ENCODE data around the gene PADI2.

PADI2 gene

DNA sequence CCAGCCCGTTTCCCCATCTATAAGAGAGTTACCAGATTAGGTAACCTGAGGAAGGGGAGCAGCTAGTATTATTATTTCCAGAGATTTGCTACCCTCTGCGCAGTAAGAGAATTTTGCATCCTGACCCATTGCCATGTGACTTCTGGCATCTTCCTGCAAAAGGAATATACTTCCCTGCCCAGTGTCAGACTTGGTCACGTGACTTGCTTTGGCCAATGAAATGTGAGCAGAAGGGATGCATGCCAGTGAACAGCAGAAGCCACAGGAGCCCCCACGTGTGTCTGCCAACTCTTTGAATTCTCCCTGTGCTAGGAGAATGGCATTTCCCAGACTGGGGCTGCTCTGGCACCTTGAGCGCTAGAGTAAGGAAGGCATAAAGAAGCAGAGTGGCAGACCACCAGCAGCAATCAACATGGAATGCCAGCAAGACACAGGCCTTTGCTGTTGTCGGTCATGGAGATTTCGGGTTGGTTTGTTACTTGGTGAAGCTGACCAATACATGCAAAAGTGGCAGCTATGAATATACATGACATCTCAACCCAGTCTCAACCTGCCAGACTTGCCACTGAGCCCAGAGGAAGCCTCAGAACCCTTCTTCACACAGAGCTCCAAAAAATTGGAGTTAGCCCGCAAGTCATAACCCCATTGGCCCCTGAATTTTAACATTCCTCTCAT, 39.0 kb downstream of the PADI2 start:
- CTCF ChIA-PET, result no interaction called here
- TF ChIP-seq, protein P1, sequence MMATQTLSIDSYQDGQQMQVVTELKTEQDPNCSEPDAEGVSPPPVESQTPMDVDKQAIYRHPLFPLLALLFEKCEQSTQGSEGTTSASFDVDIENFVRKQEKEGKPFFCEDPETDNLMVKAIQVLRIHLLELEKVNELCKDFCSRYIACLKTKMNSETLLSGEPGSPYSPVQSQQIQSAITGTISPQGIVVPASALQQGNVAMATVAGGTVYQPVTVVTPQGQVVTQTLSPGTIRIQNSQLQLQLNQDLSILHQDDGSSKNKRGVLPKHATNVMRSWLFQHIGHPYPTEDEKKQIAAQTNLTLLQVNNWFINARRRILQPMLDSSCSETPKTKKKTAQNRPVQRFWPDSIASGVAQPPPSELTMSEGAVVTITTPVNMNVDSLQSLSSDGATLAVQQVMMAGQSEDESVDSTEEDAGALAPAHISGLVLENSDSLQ (IDR thresholded peaks at IDR 0.05), result no peak
- TF ChIP-seq ZNF384 (IDR thresholded peaks at IDR 0.05) (no peak), ELF4 (IDR thresholded peaks at IDR 0.05) (no peak), FOXA1 (IDR thresholded peaks at IDR 0.05) (no peak), CTBP1 (IDR thresholded peaks at IDR 0.05; ENCODE audit: borderline replicate concordance) (no peak), LEF1 (IDR thresholded peaks at IDR 0.05; ENCODE audit: borderline replicate concordance) (no peak)
- no peak for DNase-seq (ENCODE audit: extremely low spot score)
- POLR2A ChIA-PET, result no interaction called here

DNA sequence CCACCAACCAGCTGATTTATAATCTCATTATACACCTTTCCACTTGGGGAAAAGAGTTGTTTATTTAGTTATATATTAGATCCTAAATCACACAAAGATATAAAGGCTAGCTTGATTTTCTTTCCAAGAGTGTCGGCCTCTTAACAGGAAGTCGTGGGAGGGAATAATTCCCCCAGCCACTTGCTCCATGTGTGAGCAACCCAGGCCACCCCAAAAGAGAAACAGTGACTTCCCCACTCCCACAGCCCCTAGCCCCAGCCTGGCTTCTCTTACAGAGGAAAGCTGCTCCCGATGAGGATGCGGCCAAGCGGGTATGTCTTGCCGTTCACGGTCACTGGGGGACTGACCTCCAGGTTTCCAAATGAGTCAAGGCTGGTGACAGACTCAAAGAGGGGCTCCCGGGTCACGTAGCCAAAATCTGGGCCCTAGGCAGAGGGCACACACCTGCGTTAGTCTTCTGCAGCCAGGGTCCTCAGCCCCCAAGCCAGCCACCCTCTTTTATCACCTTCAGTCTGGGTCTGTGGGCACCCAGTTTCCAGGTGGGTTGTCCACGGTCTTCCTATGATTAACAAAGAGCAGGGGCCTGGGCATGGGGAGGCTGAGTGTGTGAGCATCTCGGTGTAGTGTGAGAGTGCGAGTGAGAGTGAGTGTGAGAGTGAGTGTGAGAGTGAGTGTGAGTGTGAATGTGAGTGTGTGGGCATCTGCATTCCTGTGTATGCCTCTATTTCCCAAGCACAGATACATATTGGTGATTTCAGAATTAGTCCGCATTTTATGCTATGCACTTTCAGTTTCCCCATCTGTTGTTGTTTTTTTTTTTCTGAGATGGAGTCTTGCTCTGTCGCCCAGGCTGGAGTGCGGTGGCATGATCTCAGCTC, 40.0 kb downstream of the PADI2 start:
- no peak for DNase-seq (ENCODE audit: extremely low spot score)
- CTCF ChIA-PET, result no interaction called here
- no peak for TF ChIP-seq BHLHE40 (IDR thresholded peaks at IDR 0.05; ENCODE audit: borderline replicate concordance)
- TF ChIP-seq FOXM1 (IDR thresholded peaks at IDR 0.05; ENCODE audit: borderline replicate concordance), result no peak
- POLR2A ChIA-PET, result no interaction called here

- TF ChIP-seq BHLHE40 (IDR thresholded peaks at IDR 0.05; ENCODE audit: borderline replicate concordance), result no peak
- TF ChIP-seq FOXM1 (IDR thresholded peaks at IDR 0.05; ENCODE audit: borderline replicate concordance), result 0 out of 2 replicates have a peak, but pooled peaks have one; percentile 7
- no peak for TF ChIP-seq FOXA1 (IDR thresholded peaks at IDR 0.05)
- POLR2A ChIA-PET, result interaction anchor here (0.7 kb wide), 1 partner anchor 11 kb away, joined by 3 read pairs; no protein-coding TSS in a partner anchor
- peak; percentile 70 for DNase-seq (ENCODE audit: extremely low spot score)
- CTCF ChIA-PET, result interaction anchor here (0.5 to 1.1 kb wide), 7 partner anchors 8 to 176 kb away, joined by 3 to 5 read pairs (median 3); no protein-coding TSS in a partner anchor
These were observed 43.6 kb downstream of the PADI2 start for GRCh38 chr1:17075470-17076255.

DNA sequence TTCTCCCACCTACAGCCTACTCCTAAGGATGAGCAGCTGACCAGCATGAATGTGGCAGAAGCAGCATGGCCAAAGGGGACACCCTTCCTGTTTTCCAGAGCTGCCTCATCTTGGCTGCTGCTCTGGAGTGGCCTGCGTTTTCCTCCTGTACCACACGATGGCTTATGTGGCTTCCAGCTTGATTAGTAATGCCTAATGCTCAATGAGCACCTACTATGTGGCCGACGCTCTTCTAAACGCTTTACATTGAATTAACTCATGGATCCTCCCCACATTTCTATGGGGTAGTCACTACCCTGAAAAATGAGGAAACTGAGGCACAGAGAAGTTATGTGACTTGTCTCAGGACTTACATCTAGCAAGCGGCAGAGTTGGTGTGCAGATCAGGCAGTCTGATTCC, 47.5 kb downstream of the PADI2 start:
- TF ChIP-seq CTBP1 (IDR thresholded peaks at IDR 0.05; ENCODE audit: borderline replicate concordance) (no peak), NFRKB (IDR thresholded peaks at IDR 0.05) (no peak), TARDBP (IDR thresholded peaks at IDR 0.05) (no peak)
- ChIA-PET POLR2A (no interaction called here), CTCF (no interaction called here)
- no peak for DNase-seq (ENCODE audit: extremely low spot score)

DNA sequence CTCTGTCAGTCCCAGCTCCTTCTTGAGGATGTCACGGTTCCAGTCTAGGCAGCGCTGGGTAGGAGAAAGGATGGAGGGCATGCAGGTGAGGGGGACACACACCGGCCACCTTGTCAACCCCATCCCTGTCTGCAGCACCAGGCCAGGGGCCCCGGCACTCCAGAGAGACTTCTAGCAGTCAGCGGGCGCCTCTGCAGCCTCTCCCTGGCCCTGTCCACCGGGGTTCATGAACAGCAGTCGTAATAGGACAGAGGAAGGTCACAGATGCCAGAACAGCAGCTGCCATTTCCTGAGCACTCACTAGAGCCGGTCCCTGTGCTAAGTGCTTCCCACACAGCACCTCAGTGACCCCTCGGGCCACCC, 49.1 kb downstream of the PADI2 start:
- ChIA-PET CTCF (no interaction called here), POLR2A (no interaction called here)
- no peak for DNase-seq (ENCODE audit: extremely low spot score)
- TF ChIP-seq FOXM1 (IDR thresholded peaks at IDR 0.05; ENCODE audit: borderline replicate concordance), result no peak
- TF ChIP-seq, protein P1 (IDR thresholded peaks at IDR 0.05), result no peak
- TF ChIP-seq FOXA1 (IDR thresholded peaks at IDR 0.05), result no peak
- no peak for TF ChIP-seq L3MBTL2 (conservative IDR thresholded peaks at IDR 0.05)
- TF ChIP-seq ARNT (IDR thresholded peaks at IDR 0.05), result no peak
- no peak for TF ChIP-seq ELF4 (IDR thresholded peaks at IDR 0.05)
- no peak for TF ChIP-seq NFRKB (IDR thresholded peaks at IDR 0.05)

GRCh38 chr1:17069452-17070162, 49.6 kb downstream of the PADI2 start:
- no peak for DNase-seq (ENCODE audit: extremely low spot score)
- ChIA-PET POLR2A (no interaction called here), CTCF (no interaction called here)
- TF ChIP-seq ELF4 (IDR thresholded peaks at IDR 0.05) (no peak), ZNF384 (IDR thresholded peaks at IDR 0.05) (no peak), FOXK2 (IDR thresholded peaks at IDR 0.05) (no peak), FOXA1 (IDR thresholded peaks at IDR 0.05) (no peak), SP1 (IDR thresholded peaks at IDR 0.05) (no peak), ARNT (IDR thresholded peaks at IDR 0.05) (no peak), FOXM1 (IDR thresholded peaks at IDR 0.05; ENCODE audit: borderline replicate concordance) (no peak), BHLHE40 (IDR thresholded peaks at IDR 0.05; ENCODE audit: borderline replicate concordance) (no peak), LEF1 (IDR thresholded peaks at IDR 0.05; ENCODE audit: borderline replicate concordance) (no peak), TARDBP (IDR thresholded peaks at IDR 0.05) (no peak), SUZ12 (IDR thresholded peaks at IDR 0.05) (no peak), NFRKB (IDR thresholded peaks at IDR 0.05) (no peak)

GRCh38 chr1:17068789-17069188, 50.5 kb downstream of the PADI2 start:
- ChIA-PET POLR2A (no interaction called here), CTCF (no interaction called here)
- no peak for DNase-seq (ENCODE audit: extremely low spot score)
- TF ChIP-seq LEF1 (IDR thresholded peaks at IDR 0.05; ENCODE audit: borderline replicate concordance) (no peak), FOXM1 (IDR thresholded peaks at IDR 0.05; ENCODE audit: borderline replicate concordance) (no peak), ELF4 (IDR thresholded peaks at IDR 0.05) (no peak), TARDBP (IDR thresholded peaks at IDR 0.05) (no peak), ZNF384 (IDR thresholded peaks at IDR 0.05) (no peak), NFRKB (IDR thresholded peaks at IDR 0.05) (no peak), ARNT (IDR thresholded peaks at IDR 0.05) (no peak), SP1 (IDR thresholded peaks at IDR 0.05) (no peak), BHLHE40 (IDR thresholded peaks at IDR 0.05; ENCODE audit: borderline replicate concordance) (no peak), CTBP1 (IDR thresholded peaks at IDR 0.05; ENCODE audit: borderline replicate concordance) (no peak), L3MBTL2 (conservative IDR thresholded peaks at IDR 0.05) (no peak), FOXK2 (IDR thresholded peaks at IDR 0.05) (no peak)
